Measurements from ENCODE around the gene YWHAB. TPM values are rescaled to one million over a fixed set of nuclear protein-coding genes. Genes with fewer than 3 reads are reported as not detected.

The YWHAB gene
- total RNA-seq, 4 donors from 2014 or later = 110 to 170 (median 133) TPM

DNA sequence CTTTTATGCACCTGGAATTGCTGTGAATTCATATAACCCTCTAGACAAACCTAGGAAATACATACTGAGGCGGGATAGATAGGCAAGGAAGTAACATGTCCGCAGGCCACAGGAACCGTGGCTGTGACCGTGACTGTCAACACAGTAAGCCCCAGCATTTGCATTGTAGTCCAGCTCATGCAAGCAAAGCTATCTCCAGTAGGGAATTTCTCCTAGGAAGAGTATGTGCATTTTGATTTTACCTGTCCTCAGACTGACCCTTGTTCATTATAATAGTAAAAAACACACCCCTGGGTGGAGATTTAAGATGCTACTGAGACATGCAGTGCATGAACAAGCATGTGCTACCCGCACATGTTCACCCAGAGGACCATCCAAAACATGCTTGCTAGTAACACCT is 44.7 kb upstream of the YWHAB start:
- no peak for DNase-seq
- Histone ChIP-seq H3K27ac (no peak overlapping the region), H3K4me3 (no peak overlapping the region), H3K4me1 (no peaks in the 10 kb centered on the region), H3K9me3 (no peaks in the 10 kb centered on the region), H3K27me3 (peaks cover 0 to 78% (median 0%) of the 10 kb centered on the region in 4 donors), H3K36me3 (no peaks in the 10 kb centered on the region)
- 66 to 71% methylated on average over 4 to 5 of the region's 5 CpGs for WGBS, 2 donors
- intact Hi-C loops (cut with DNase I) = no loop called here
- TF ChIP-seq POLR2A (IDR thresholded peaks at IDR 0.05) = no peak
- TF ChIP-seq, protein P1, sequence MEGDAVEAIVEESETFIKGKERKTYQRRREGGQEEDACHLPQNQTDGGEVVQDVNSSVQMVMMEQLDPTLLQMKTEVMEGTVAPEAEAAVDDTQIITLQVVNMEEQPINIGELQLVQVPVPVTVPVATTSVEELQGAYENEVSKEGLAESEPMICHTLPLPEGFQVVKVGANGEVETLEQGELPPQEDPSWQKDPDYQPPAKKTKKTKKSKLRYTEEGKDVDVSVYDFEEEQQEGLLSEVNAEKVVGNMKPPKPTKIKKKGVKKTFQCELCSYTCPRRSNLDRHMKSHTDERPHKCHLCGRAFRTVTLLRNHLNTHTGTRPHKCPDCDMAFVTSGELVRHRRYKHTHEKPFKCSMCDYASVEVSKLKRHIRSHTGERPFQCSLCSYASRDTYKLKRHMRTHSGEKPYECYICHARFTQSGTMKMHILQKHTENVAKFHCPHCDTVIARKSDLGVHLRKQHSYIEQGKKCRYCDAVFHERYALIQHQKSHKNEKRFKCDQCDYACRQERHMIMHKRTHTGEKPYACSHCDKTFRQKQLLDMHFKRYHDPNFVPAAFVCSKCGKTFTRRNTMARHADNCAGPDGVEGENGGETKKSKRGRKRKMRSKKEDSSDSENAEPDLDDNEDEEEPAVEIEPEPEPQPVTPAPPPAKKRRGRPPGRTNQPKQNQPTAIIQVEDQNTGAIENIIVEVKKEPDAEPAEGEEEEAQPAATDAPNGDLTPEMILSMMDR (IDR thresholded peaks at IDR 0.05) = no peak

DNA sequence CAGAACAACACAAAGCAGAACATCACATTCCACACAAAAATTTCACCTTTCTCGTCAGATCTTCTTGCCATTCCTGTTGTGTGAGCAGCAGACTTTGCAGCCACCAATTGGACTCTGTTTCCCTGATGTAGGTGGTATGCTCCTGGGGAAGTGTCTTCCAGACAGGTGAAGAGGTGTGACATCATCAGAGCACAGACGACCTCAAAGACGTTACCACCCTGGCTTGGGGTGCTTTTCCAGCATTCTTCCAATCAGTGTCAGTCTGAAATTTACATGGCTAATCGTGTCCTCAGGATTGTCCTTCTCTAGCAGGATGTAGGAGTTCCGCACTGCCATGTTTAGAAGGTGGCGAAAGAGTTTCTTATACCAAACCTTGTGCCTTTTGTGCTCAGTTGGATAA is 43.5 kb upstream of the YWHAB start:
- TF ChIP-seq, protein P1 (IDR thresholded peaks at IDR 0.05) = no peak
- TF ChIP-seq POLR2A (IDR thresholded peaks at IDR 0.05) = no peak
- Histone ChIP-seq H3K27me3 (peaks cover 0 to 71% (median 0%) of the 10 kb centered on the region in 4 donors), H3K27ac (no peak overlapping the region), H3K36me3 (no peaks in the 10 kb centered on the region), H3K9me3 (no peaks in the 10 kb centered on the region), H3K4me1 (no peaks in the 10 kb centered on the region), H3K4me3 (no peak overlapping the region)
- no peak for DNase-seq
- intact Hi-C loops (cut with DNase I) = no loop called here
- 70 to 80% methylated on average over 6 of the region's 6 CpGs for WGBS, 2 donors

GRCh38 chr20:44843876-44844275 is 41.6 kb upstream of the YWHAB start:
- H3K36me3 ChIP-seq = no peaks in the 10 kb centered on the region
- intact Hi-C loops (cut with DNase I) = no loop called here
- H3K27me3 ChIP-seq = peaks cover 0 to 56% (median 0%) of the 10 kb centered on the region in 4 donors
- H3K4me1 ChIP-seq = no peaks in the 10 kb centered on the region
- DNase-seq = no peak
- H3K4me3 ChIP-seq = no peak overlapping the region
- no peak overlapping the region for H3K27ac ChIP-seq
- no peaks in the 10 kb centered on the region for H3K9me3 ChIP-seq
- TF ChIP-seq POLR2A (IDR thresholded peaks at IDR 0.05) = no peak
- TF ChIP-seq, protein P1 (IDR thresholded peaks at IDR 0.05) = no peak
- 56 to 77% methylated on average over 5 of the region's 5 CpGs for WGBS, 2 donors

DNA sequence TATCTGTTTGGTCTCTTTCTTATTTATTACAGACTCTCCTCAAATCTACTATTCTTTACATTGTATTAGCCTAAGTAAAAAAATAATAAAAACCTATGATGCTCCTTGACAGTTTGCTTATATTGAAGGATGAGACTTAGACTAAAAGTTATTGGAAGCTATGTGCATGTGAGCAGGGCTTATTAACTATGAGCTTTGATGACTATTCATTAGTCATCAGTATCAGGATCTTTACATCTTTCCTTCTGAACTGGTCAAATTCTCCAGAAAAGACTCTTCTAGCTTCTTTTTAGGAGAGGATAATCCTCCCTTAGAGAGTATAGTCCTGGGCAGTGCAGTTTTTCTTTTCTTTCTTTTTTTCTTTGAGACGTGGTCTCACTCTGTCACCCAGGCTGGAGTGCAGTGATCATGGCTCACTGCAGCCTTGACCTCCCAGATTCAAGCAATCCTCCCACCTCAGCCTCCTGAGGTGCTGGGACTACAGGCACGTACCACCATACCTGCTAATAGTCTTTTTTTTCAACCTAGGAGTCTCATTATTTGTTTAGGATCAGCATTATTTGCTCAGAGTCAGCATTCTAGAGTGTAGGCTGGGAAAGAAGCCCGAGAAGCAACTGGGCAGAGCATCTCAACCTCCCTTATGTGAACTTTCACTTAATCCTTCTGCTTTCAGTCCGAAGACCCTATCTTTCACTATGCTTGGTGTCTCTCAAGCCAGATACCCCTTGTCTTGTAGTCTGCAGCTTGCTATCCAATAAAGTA is 37.1 kb upstream of the YWHAB start:
- WGBS, 2 donors = 54 to 62% methylated on average over 4 of the region's 4 CpGs
- intact Hi-C loops (cut with DNase I) = no loop called here
- no peak for TF ChIP-seq POLR2A (IDR thresholded peaks at IDR 0.05)
- TF ChIP-seq, protein P1 (IDR thresholded peaks at IDR 0.05) = no peak
- Histone ChIP-seq H3K4me1 (no peaks in the 10 kb centered on the region), H3K27me3 (peaks cover 0 to 36% (median 0%) of the 10 kb centered on the region in 4 donors), H3K27ac (no peak overlapping the region), H3K4me3 (no peak overlapping the region), H3K36me3 (no peaks in the 10 kb centered on the region), H3K9me3 (no peaks in the 10 kb centered on the region)
- DNase-seq = no peak

- H3K27ac ChIP-seq = no peak overlapping the region
- H3K36me3 ChIP-seq = no peaks in the 10 kb centered on the region
- 60 to 79% methylated on average over 1 of the region's 1 CpG for WGBS, 2 donors
- DNase-seq = no peak
- H3K27me3 ChIP-seq = peaks cover 0 to 24% (median 0%) of the 10 kb centered on the region in 4 donors
- intact Hi-C loops (cut with DNase I) = no loop called here
- no peaks in the 10 kb centered on the region for H3K9me3 ChIP-seq
- H3K4me3 ChIP-seq = no peak overlapping the region
- TF ChIP-seq POLR2A (IDR thresholded peaks at IDR 0.05) = no peak
- TF ChIP-seq, protein P1 (IDR thresholded peaks at IDR 0.05) = no peak
- H3K4me1 ChIP-seq = no peaks in the 10 kb centered on the region
Observed at GRCh38 chr20:44849703-44850102, 35.8 kb upstream of the YWHAB start.
